Measurements from ENCODE around the gene EPS15. TPM values are rescaled to one million over a fixed set of nuclear protein-coding genes. Genes with fewer than 3 reads are reported as not detected.
A peak's percentile ranks its signal among the peaks of the same experiment; 100 is the strongest.

EPS15 gene
- total and polyA plus RNA-seq, 10 of the 15 experiments (the other 5 are each of a cell fraction or from before 2014, with no cell fraction given): 24.7 to 87.8 (median 56.3) TPM

GRCh38 chr1:51512606-51513005 lies 6.5 kb downstream of the EPS15 start:
- H4K20me1 ChIP-seq (ENCODE audit: control insufficient read depth, insufficient read depth): no peaks in the 10 kb centered on the region
- H3K27ac ChIP-seq (ENCODE audit: control insufficient read depth, insufficient read depth): peak overlapping the region; percentile 83

GRCh38 chr1:51512120-51512519 lies 6.9 kb downstream of the EPS15 start:
- Histone ChIP-seq H3K36me3 (ENCODE audit: control insufficient read depth in 2 of 2, insufficient read depth in 2 of 2, low read length in 1 of 2) (no peaks in the 10 kb centered on the region), H3K9ac (ENCODE audit: control insufficient read depth, insufficient read depth, low read length) (peak overlapping the region; percentile 15; the same call in 1 of the 2 replicates), H3K4me3 (peak overlapping the region; percentile 31), H3K9me3 (replicated peaks; ENCODE audit: control insufficient read depth, insufficient read depth, low read length) (no peaks in the 10 kb centered on the region; the same call in 2 of the 3 replicates), H3K4me2 (ENCODE audit: control insufficient read depth, insufficient read depth) (peak overlapping the region; percentile 88), H4K20me1 (ENCODE audit: control insufficient read depth, insufficient read depth) (no peaks in the 10 kb centered on the region), H3K4me1 (ENCODE audit: control insufficient read depth, insufficient read depth, low read length) (peaks cover 28% of the 10 kb centered on the region), H3K27ac (ENCODE audit: control insufficient read depth, insufficient read depth) (peak overlapping the region; percentile 83), H3K79me2 (ENCODE audit: control insufficient read depth, insufficient read depth, low read length) (peaks cover 98% of the 10 kb centered on the region), H3K27me3 (replicated peaks in 1 of 2; ENCODE audit: control insufficient read depth in 2 of 2, insufficient read depth in 2 of 2, low read length in 1 of 2) (no peaks in the 10 kb centered on the region), H2AFZ (ENCODE audit: control insufficient read depth, low read depth, low read length) (no peak overlapping the region)
- SMC1A ChIA-PET (ENCODE audit: uncharacterized antibody, unreplicated experiment): interaction anchor here (0.8 to 2.8 kb wide), 6 partner anchors 9 to 112 kb away, joined by 3 to 21 read pairs (median 7); no protein-coding TSS in a partner anchor
- in situ Hi-C loops (cut with MboI): no loop called here
- CTCF ChIA-PET: interaction anchor here (1.0 to 2.8 kb wide), 3 partner anchors 9 to 90 kb away, joined by 3 to 11 read pairs (median 6); no protein-coding TSS in a partner anchor
- DNase-seq (ENCODE audit: low read depth, low spot score) (no peak), FAIRE-seq (no peak), ATAC-seq (peak; percentile 9; the same call in 2 of the 3 replicates)
- no TSS peak for BruUV-seq (replicated peaks)
- RAD21 ChIA-PET (ENCODE audit: unreplicated experiment): interaction anchor here (0.6 to 2.0 kb wide), 4 partner anchors 8 to 219 kb away, joined by 3 to 9 read pairs (median 7); no protein-coding TSS in a partner anchor
- POLR2A ChIA-PET: interaction anchor here (1.0 to 2.3 kb wide), 8 partner anchors 9 to 543 kb away, joined by 3 to 20 read pairs (median 5); partner anchors contain the start of gene TXNDC12
- intact Hi-C loops (cut with micrococcal nuclease; ENCODE audit: unreplicated experiment): loop anchor here (10.0 kb wide), 2 partner anchors 223 to 277 kb away; partner anchors contain the start of gene RNF11
- TF ChIP-seq TCF3 (IDR thresholded peaks at IDR 0.05; ENCODE audit: borderline replicate concordance, insufficient read depth, low read depth, low read length) (no peak), POU2F2 (IDR thresholded peaks at IDR 0.05; ENCODE audit: borderline replicate concordance, low read depth, low read length) (peak; percentile 65; the same call in 1 of the 3 replicates)

More at GRCh38 chr1:51512606-51513005, 6.5 kb downstream of the EPS15 start:
- ChIA-PET RAD21 (ENCODE audit: unreplicated experiment) (interaction anchor here (0.6 to 1.9 kb wide), 9 partner anchors 9 to 218 kb away, joined by 3 to 13 read pairs (median 3); no protein-coding TSS in a partner anchor), POLR2A (interaction anchor here (0.6 to 2.3 kb wide), 9 partner anchors 9 to 543 kb away, joined by 3 to 20 read pairs (median 5); partner anchors contain the start of gene TXNDC12), CTCF (interaction anchor here (1.0 to 2.8 kb wide), 3 partner anchors 9 to 91 kb away, joined by 3 to 11 read pairs (median 6); no protein-coding TSS in a partner anchor), SMC1A (ENCODE audit: uncharacterized antibody, unreplicated experiment) (interaction anchor here (0.7 to 2.8 kb wide), 12 partner anchors 8 to 112 kb away, joined by 3 to 21 read pairs (median 5); no protein-coding TSS in a partner anchor)
- DNase-seq (ENCODE audit: low read depth, low spot score) (no peak), FAIRE-seq (peak; percentile 56), ATAC-seq (peak; percentile 19)
- Histone ChIP-seq H3K4me3 (peak overlapping the region; percentile 37; the same call in 1 of the 2 replicates), H3K4me2 (ENCODE audit: control insufficient read depth, insufficient read depth) (peak overlapping the region; percentile 88), H3K27me3 (replicated peaks in 1 of 2; ENCODE audit: control insufficient read depth in 2 of 2, insufficient read depth in 2 of 2, low read length in 1 of 2) (no peaks in the 10 kb centered on the region), H3K9me3 (replicated peaks; ENCODE audit: control insufficient read depth, insufficient read depth, low read length) (no peaks in the 10 kb centered on the region), H3K79me2 (ENCODE audit: control insufficient read depth, insufficient read depth, low read length) (peaks cover 98% of the 10 kb centered on the region), H3K4me1 (ENCODE audit: control insufficient read depth, insufficient read depth, low read length) (peaks cover 24% of the 10 kb centered on the region), H2AFZ (ENCODE audit: control insufficient read depth, low read depth, low read length) (no peak overlapping the region), H3K9ac (ENCODE audit: control insufficient read depth, insufficient read depth, low read length) (peak overlapping the region; percentile 24; the same call in 1 of the 2 replicates), H3K36me3 (ENCODE audit: control insufficient read depth in 2 of 2, insufficient read depth in 2 of 2, low read length in 1 of 2) (no peaks in the 10 kb centered on the region)
- intact Hi-C loops (cut with micrococcal nuclease; ENCODE audit: unreplicated experiment): loop anchor here (10.0 kb wide), 2 partner anchors 222 to 278 kb away; partner anchors contain the start of gene RNF11
- WGBS (ENCODE audit: insufficient coverage, insufficient replicate concordance, low lambda C conversion rate, missing lambda C conversion rate): 0% methylated on average over 1 of the region's 1 CpG
- in situ Hi-C loops (cut with MboI): no loop called here
- TF ChIP-seq NR2F1 (conservative IDR thresholded peaks at IDR 0.05) (no peak), MXI1 (IDR thresholded peaks at IDR 0.05; ENCODE audit: low read depth, low read length) (peak; percentile 27; the same call in 1 of the 2 replicates), BMI1 (IDR thresholded peaks at IDR 0.05; ENCODE audit: borderline replicate concordance) (no peak), ZNF384 (IDR thresholded peaks at IDR 0.05; ENCODE audit: borderline replicate concordance, low read depth, low read length) (peak; percentile 83)
- no TSS peak for BruUV-seq (replicated peaks)
